B cell (primary cell): ENCODE measurements around the gene CATSPER3.

Experiments
- CTCF ChIP-seq: fragments of 200-600 bp; IDR thresholded peaks from one replicate; pipeline ENCODE4 v1.8.0; 2022; ENCODE audit warnings: antibody characterized with exemption, mild to moderate bottlenecking
- EZH2 ChIP-seq: IDR thresholded peaks from 2 replicates; pipeline ENCODE4 v1.6.1; 2012; ENCODE audit warnings: borderline replicate concordance, low read depth, mild to moderate bottlenecking, moderate library complexity, low read length; ENCODE audit not compliant: insufficient read depth, poor library complexity, severe bottlenecking

GRCh38 chr5:135008981-135009735 is 41.5 kb downstream of the CATSPER3 start:
- TF ChIP-seq CTCF (no peak), EZH2 (no peak)
